HFF-Myc (cell line): ENCODE results near the gene RAB40C.

Experiments
- DNase-seq: peaks from one replicate; pipeline ENCODE4 v3.0.0-alpha.2; 2011; ENCODE audit warnings: low read depth; ENCODE audit errors: extremely low read depth
- H3K4me3 ChIP-seq: replicated peaks from 2 replicates; pipeline ENCODE4 v1.5.1; 2011; ENCODE audit warnings: low read depth, mild to moderate bottlenecking, control low read depth, low read length
- TF ChIP-seq, protein P1 (sequence below): IDR thresholded peaks from 2 replicates; pipeline ENCODE4 v1.5.1; 2012; ENCODE audit warnings: mild to moderate bottlenecking, low read depth, low read length, control low read depth; ENCODE audit errors: missing control alignments

The RAB40C gene

GRCh38 chr16:586047-586644 lies 3.7 kb upstream of the RAB40C start:
- TF ChIP-seq, protein P1, sequence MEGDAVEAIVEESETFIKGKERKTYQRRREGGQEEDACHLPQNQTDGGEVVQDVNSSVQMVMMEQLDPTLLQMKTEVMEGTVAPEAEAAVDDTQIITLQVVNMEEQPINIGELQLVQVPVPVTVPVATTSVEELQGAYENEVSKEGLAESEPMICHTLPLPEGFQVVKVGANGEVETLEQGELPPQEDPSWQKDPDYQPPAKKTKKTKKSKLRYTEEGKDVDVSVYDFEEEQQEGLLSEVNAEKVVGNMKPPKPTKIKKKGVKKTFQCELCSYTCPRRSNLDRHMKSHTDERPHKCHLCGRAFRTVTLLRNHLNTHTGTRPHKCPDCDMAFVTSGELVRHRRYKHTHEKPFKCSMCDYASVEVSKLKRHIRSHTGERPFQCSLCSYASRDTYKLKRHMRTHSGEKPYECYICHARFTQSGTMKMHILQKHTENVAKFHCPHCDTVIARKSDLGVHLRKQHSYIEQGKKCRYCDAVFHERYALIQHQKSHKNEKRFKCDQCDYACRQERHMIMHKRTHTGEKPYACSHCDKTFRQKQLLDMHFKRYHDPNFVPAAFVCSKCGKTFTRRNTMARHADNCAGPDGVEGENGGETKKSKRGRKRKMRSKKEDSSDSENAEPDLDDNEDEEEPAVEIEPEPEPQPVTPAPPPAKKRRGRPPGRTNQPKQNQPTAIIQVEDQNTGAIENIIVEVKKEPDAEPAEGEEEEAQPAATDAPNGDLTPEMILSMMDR: no peak
- no peak overlapping the region for H3K4me3 ChIP-seq
- no peak for DNase-seq

- H3K4me3 ChIP-seq: peak overlapping the region; percentile 79; the same call in 1 of the 2 replicates
- TF ChIP-seq, protein P1: no peak
- no peak for DNase-seq
These were observed 2.9 kb upstream of the RAB40C start for GRCh38 chr16:586645-587590.

- DNase-seq: no peak
- TF ChIP-seq, protein P1: no peak
- peak overlapping the region; percentile 79 for H3K4me3 ChIP-seq
These were observed 1.3 kb upstream of the RAB40C start for GRCh38 chr16:588639-588888.

GRCh38 chr16:588889-589657 lies 793 bp upstream of the RAB40C start:
- peak overlapping the region; percentile 79 for H3K4me3 ChIP-seq
- TF ChIP-seq, protein P1: no peak
- peak; percentile 81 for DNase-seq

GRCh38 chr16:590188-590814 lies 435 bp downstream of the RAB40C start:
- H3K4me3 ChIP-seq: peak overlapping the region; percentile 74
- TF ChIP-seq, protein P1: no peak
- DNase-seq: no peak

- peak overlapping the region; percentile 74 for H3K4me3 ChIP-seq
- no peak for DNase-seq
- TF ChIP-seq, protein P1: no peak
These were observed 942 bp downstream of the RAB40C start for GRCh38 chr16:590815-591200.
